ENCODE data around the gene LGI4.

GRCh38 chr19:35136231-35136630 is 1.4 kb upstream of the LGI4 start:
- TF ChIP-seq CSRNP3 (CRISPR knock-in tag; IDR thresholded peaks at IDR 0.05) (no peak), ZFP30 (CRISPR knock-in tag; IDR thresholded peaks at IDR 0.05) (no peak), PATZ1 (CRISPR knock-in tag; IDR thresholded peaks at IDR 0.05; ENCODE audit: borderline replicate concordance) (no peak), RARB (CRISPR knock-in tag; IDR thresholded peaks at IDR 0.05) (no peak)
